GM18498 (cell line): ENCODE measurements around the gene COMTD1.
A peak's percentile ranks its signal among the peaks of the same experiment; 100 is the strongest.

Experiments
- ATAC-seq: cut with Tn5 transposase; IDR thresholded peaks from one replicate; pipeline ENCODE4 v1.9.1; 2021; ENCODE audit warnings: mild to moderate bottlenecking, moderate library complexity; ENCODE audit not compliant: unreplicated experiment

COMTD1 gene

DNA sequence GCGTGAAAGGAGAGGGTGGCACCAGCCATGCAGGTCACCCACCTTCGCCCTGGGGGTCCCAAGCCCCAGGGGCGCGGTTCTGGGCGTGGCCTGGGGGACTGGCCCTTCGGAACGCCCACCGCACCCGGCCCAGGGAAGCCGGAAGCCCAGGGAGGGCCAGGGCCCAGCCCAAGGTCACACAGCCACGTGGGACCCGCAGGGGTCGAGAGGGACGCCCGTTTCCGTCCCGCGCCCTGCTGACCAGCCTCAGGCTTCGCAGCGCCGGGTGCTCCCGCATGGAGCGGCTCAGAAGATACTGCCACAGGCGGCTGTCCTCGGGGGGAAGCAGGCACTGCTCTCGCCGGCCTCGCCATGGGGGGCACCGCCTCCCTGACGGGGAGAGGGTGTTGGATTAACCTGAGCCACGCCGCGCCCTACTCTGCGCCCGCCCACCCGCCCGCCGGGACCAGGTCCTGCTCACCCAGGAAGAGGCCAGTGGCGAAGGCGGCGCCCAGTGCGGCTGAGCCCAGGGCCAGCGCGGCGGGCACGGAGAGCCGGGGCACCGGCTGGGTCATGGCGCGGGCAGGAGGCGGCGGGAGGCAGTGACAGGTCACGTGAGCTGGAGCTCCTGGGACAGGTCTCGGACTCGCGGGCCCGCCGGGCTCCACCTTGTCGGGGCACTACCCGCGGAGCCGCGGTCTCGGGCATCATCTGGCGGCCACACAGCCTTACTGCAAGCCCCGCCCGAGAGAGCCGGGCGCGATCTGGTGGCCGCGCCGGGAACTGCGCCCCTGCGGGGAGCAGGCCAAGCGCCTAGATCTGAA lies at the start of gene COMTD1:
Gene COMTD1 (minus strand): TSS at position 583 of the 803 bp plus-strand sequence. CDS start 29 bp downstream, at position 554.
- ATAC-seq: peak; percentile 72

DNA sequence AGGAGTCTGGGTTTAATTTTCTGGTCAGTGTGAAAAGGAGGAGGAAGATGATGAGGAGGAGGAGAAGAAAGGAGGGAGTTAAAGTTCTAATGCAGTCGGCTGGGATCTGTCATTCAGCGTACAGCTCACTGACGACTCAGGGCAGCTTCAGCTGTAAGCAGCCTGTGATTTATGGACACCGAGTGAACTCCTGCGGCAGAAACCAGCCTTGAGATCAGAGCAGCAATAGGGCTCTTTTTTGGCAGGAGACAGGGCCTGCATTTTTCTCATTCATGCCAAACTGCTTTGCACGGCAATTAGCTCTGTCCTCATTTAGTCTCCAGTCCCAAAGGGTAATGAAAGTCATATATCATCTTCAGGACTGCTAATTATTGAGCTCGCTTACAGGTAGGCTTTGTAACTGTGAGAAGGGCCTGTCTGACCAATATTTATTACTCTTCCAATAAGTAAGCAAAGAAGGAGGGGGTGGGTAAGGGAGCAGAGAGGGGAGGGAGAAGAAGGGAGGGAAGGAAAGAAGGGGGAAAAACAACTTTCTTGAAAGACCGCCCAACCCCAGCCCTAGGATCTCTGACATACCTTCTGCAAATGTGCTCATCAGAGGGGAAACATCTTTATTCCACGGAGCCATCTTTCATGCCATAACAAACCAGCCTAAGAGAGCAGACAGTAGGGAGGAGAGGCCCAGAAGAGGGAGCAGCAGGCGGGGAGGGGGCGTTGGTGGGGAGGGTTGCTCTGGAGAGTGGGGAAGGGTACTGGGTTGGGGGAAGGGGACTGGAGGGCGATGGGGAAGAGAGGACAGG lies 48.1 kb upstream of the COMTD1 start:
- no peak for ATAC-seq

DNA sequence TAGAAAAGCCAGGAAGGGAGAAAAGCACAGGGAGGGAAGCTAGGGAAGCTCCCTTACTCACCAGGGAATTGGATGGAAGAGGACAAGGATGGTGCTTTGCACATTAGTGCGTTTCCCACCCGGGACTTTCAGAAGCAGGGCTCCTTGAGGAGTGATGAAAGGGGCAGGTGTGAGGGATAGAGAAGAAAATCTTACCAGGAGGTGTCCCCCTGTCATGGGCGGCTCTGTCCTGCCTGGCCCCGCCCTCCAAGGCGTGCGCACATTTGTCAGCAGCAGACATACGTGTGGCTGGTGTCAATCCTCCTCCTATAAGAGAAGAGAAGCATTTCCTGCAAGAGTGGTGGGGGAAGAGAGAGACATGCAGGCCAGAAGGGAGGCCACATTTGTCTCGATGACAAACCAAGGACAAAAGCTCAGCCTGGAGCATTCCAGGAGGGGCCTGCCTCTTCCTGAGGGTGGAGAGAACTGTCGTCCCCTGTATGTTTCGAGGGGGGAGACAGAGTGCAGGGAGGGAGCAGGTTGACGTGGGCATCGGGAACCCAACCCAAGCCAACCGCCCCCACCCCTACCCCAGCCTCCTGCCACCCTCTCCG lies 47.4 kb upstream of the COMTD1 start:
- no peak for ATAC-seq

DNA sequence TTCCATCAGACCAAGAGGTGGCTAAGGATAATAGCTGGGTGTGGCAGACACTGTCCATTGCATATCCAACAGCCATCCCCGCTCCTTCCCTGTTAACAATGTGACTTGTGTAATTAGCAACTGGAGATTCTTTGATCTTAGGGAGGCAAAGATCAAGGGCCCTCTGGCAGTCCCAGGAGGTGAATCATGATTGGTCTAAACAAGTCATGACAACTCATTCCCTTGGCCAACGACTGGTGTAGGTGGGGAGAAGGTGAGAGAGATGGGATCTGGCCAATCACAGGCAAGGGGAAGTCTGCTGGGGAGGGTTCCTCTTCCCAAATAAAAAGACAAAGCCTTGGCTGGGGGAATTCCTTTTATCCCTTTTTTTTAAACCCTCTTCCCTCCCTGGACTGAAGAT lies 46.2 kb upstream of the COMTD1 start:
- ATAC-seq: no peak

DNA sequence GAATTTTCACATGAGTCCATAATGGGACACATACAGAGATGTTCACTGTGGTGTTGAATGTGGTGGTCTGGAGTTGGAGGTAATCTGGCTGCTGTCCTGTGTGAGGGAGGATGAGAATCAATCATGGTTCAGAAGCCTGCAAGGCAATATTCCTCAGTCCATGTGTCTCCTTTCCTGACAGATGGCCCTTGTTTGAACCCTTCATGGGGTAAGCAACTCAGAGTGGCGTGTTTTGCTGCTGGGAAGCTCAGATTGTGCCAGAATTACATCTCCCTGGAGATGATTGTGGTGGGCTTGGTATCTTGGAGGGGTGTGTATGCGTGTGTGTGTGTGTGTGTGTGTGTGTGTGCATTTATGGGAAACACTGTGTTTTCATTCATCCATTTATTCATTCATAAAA lies 44.5 kb upstream of the COMTD1 start:
- no peak for ATAC-seq

DNA sequence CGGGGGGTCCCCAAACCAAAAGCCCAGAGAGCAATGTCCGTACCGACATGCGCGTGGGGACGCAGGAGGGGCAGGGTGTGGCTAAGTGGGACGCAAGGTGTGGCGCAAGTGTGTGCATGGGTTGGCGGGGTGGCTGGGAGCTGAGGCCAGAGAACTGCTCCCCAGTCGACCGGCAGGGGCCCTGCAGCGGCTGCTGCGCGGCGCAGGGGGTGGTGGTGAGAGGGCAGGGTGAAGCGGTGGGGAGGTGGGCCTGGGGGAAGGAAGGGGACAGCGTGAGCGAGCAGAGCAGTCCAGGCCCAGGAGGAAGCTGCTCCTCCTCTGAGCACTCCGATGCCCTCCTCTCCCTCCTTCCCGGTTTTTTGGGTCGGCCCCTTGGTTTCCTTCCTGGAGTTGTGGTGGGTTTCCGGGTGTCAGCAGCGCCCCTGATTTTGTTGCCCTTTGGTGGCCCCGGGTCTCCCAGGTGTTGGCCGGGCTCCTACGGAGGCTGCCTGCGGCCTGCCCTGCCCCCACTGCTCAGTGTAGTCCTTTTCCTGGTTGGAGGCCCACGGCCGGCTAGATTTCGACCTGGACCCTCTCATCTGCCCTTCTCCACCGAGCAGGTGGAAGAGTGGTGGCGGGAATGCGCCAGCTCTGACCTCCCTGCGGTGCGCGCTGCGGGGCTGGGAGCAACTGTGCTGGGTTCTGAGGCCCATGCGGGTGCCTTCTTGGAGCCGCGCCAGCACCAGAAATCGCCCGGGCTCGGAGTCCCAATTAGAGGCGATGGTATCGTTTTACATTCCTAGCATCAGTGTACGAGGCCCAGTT lies 40.5 kb upstream of the COMTD1 start:
- no peak for ATAC-seq

DNA sequence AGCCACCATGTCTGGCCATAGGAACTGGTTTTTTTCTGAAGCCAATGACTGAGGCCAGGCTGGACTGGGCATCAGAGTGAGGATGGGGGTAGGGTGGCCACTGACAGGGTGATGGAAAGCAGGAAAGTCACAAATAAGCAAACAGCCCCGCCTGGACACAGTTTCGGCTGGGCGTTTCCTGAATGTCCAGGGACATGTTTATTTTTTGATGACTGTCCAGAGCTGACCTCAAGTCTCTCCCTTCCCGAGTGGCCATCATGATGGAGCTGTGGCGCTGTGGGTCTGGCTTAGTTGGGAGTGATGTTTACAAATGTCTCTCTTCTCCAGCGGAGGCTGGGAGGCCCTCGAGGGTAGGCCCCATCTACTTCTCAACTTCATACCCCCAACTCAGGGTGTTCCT lies 37.1 kb upstream of the COMTD1 start:
- ATAC-seq: no peak

DNA sequence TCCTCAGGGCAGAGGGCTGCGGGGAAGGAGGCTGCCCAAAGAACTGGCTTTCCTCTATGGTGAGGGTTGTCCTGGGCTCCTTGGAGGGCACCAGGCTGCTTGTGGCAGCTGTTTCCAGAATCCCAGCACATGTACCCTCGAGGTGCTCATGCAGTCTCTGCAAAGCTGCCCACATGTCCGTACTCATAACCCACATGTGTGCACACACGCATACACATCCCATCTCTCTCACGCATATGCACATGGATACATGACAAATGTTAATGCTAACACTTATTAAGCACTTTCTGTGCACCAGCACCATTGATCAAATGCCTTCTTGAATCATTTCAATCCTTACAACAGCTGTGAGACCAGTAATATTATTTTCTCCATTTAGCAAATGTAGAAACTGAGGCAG lies 36.3 kb upstream of the COMTD1 start:
- no peak for ATAC-seq

DNA sequence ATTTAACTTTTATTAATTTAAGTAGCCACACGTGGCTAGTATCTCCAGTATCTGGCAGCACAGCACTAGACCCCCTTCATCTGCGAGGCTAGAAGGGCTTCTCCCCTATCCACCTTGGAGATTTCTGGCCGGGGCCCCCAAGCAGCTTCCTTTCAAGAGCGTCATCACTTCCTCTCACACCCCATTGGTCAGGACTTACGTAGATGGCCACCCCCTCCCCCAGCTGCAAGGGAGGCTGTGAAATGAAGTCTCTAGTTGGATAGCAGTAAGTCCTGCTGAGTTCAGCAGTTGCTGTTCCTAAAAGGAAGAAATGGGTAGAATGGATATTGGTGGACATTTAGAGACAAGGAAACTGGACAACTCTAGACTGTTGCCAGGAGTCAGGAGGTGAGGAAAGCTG lies 33.8 kb upstream of the COMTD1 start:
- no peak for ATAC-seq

DNA sequence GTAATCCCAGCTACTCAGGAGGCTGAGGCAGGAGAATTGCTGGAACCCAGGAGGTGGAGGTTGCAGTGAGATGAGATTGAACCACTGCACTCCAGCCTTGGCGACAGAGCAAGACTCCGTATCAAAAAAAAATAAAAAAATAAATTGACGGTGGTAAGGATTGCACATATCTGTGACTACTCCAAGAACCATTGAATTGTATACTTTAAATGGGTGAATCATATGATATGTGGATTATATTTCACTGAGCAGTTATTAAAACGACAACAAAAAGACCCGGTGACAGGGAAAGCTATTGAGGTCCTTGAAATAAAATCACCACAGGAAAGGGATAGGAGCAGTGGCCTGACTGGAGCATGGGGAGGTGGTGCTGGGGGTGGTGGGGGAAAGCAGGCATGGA lies 31.2 kb upstream of the COMTD1 start:
- ATAC-seq: no peak

DNA sequence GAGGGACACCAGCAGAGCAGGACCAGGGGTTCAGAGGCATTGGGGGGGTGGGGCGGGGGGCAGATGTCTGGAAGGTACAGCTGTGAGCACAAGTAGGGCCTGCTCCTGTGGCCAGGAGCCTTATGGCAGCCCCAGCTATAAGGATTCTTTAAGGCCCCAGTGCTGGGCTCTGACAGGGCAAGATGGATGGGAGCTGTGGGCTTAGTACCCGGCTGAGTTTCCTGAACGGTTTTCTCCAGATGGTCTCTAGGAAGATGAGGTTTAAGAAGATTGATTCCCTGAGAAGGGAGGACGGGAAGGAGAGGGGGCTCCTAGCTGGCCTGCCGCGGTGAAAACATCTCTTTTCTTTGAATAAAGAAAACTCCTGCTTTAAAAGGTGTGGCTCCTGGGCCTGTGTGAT lies 30.1 kb upstream of the COMTD1 start:
- ATAC-seq: no peak

DNA sequence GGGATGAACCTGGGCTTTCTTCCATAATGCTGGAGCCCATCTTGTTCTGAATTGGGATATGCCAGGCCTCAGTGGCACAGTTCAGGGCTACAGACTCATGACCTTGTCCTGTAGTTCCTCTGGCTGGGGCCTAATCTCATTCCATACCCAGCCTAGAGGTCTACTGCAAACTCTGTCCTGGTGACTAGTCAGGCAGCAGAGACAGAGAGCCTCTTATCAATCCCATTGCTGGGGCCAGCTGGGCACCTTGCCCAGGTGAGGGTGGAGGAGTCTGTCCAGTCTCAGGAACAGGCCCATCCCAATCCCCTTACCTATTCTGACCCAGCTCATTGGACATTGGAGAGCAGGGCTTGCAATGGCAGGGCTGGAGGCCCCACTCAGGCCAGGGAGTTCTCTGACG lies 28.0 kb upstream of the COMTD1 start:
- ATAC-seq: no peak

DNA sequence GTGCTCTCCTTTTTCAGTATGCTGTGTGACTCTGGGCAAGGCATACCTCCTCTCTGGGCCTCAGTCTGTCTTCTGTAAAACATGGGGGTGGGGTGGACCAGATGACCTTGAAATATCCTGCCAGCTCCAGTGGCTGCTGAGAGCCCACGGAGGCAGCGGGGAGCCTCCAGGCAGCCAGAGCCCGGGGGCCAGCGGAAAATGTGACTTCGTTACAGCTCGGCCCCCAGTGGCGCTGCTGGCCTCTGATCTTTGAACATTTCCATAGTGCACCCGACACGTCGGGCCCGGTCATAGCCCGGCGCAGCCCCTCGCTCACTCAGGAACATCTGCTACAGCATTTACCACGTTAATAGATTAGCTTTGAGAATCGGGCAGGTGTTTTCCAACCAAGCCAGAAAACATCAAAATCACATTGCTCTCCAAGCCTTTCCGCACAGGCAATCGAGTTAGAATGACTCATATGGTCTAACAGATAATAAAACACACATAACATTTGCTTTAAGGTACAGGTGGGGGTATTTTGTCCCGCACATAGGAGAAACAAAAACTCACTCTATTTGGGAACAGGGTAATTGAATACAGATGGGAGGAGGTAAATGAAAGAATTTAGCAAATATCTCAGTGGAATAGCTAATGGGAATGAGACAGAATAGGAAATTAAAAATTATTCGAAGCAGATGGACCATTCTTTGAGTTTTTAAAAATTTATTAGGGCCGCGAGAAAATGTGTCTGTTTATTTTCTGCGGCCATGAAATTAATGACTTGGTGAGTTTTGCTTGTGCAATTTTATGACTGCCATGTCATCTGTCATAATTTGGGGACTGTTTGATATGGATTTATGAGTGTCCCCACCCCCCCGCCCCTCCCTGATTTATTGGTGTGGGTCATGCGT lies 26.3 kb upstream of the COMTD1 start:
- no peak for ATAC-seq

DNA sequence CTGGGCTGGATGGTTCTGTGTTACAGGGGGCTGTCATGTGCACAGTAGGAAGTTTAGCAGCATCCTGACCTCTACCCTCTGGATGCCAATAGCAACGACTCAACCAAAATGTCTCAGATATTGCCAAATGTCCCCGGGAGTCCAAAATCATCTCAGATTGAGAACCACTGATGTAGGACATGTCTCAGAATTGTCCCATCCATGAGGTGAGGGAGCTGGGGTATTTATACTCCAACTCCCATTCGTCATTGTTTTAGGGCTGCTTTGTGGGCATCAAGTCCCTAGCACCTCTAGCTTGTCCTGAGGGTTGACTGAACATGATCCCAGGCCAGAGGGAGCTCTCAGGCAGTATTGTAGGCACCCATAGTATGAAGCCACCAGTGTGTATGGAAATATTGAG lies 25.2 kb upstream of the COMTD1 start:
- ATAC-seq: no peak

DNA sequence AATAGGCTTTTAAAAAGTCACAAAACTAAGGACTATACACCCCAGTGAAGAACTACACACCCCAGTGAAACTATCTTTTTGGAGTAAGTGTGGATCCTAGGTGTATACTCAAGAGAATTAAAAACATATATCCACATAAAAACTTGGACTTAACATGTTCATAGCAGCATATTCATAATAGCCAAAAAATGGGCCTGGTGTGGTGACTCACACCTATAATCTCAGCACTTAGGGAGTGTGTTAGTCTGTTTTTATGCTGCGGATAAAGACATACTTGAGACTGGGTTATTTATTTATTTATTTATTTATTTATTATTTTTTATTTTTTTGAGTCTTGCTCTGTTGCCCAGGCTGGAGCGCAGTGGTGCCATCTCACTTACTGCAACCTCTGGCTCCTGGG lies 19.0 kb upstream of the COMTD1 start:
- ATAC-seq: no peak

DNA sequence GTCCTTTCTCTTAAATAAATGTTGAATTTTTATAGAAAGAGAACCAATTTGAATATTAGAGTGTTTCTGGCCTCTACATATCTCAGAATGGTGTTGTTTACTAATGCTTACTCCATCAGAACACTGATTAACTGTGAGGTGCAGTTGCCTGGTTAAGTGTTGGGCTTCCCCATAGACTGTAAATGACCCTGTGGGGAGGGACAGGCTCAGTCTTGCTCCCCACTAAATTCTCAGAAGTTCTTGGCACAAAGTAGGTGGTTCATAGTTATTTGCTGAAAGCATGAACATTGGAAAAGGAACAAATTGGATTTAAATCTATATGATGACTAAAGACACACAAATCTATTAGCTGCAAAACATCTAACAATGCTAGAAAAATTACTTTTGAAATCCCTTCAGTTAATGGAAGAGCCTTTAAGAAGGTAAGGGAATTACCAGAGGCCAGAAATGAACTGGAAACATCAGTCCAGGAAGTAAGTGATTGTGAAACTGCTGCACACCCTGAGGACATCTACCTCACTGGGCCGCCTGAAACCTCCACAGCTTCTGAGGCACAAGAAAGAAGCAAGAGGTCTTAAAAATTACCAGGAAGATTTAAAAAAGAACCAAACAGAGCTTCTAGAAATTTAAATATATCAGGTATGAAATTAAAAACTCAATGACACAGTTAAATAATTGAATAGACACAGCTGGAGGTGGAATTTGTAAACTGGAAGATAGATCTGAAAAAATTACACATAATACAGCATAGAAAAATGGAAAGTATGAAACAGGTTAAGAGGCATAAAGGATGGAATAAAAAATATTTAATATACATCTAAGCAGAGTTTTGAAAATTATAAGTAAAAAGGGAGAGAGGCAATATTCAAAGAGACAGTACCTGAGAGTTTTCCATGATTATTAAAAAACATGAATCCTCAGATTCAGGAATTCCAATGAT lies 17.8 kb upstream of the COMTD1 start:
- no peak for ATAC-seq

DNA sequence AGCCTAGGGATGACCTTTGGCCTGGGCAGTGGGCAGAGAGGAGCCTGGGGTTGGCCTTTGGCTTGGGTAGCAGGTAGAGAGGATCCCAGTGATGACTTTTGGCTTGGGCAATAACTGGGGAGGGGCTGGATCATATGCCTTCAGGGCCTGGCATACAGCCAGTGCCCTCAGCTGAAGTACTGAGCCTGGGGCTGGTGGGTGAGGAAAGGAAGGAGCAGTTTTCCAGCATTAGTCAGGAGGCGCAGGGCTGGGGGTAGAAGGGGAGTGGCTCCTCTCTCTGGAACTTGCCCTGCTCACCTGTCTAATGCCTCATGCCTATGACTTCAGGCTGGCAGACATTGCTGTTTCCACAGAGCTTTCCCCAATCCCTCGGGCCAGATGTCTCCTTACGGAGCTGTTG lies 15.2 kb upstream of the COMTD1 start:
- no peak for ATAC-seq

DNA sequence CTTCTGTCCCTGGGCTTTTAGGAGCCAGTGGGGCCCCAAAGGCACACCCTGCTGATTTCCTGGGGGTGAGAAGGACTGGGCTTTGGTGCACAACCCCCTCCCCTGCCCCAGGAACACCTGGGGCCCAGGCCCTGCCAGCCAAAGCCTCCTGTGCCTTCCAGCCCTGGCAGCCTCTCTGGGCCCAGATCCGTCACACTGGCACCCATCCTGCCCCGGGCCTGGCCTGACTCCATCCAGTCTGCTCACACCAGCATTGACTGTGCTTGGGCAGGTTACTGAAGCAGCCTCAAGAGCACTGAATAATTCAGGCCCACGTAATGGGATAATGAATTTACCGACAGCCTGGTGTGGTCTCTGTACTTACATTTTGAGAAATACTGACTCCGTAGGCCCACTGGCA lies 12.0 kb upstream of the COMTD1 start:
- no peak for ATAC-seq

DNA sequence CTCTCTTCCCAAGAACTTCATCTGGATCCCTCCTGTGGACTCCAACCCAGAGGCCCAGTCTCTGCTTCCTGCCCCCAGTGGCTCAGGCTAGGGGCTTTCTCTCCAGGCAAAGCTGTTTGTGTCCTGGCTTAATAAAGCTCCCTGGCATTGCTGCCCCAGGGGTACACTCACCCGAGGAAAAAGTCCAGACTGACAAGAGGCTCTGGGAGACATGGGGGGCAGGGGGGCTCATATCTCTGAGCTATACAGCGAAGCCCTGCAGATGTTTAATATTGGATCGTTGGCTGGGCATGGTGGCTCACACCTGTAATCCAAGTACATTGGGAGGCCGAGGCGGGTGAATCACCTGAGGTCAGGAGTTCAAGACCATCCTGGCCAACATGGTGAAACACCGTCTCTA lies 10.7 kb upstream of the COMTD1 start:
- ATAC-seq: no peak
